ENCODE measurements around the gene NPAS3.

Gene NPAS3

GRCh38 chr14:33740531-33740930 is 801.9 kb downstream of the NPAS3 start:
- H3K79me2 ChIP-seq (ENCODE audit: low read length): no peaks in the 10 kb centered on the region
- H3K4me1 ChIP-seq (ENCODE audit: low read length): no peaks in the 10 kb centered on the region
- no peaks in the 10 kb centered on the region for H3K27me3 ChIP-seq (ENCODE audit: low read depth, low read length)
- no peaks in the 10 kb centered on the region for H3K36me3 ChIP-seq (replicated peaks; ENCODE audit: low read depth, low read length)
- no peak overlapping the region for H3K27ac ChIP-seq (ENCODE audit: low read length)
- no peaks in the 10 kb centered on the region; the same call in 1 of the 2 replicates for H3K9me3 ChIP-seq (ENCODE audit: insufficient read depth, low read length)
- no peak overlapping the region for H3K9ac ChIP-seq (ENCODE audit: low read length)
- TF ChIP-seq, protein P1, sequence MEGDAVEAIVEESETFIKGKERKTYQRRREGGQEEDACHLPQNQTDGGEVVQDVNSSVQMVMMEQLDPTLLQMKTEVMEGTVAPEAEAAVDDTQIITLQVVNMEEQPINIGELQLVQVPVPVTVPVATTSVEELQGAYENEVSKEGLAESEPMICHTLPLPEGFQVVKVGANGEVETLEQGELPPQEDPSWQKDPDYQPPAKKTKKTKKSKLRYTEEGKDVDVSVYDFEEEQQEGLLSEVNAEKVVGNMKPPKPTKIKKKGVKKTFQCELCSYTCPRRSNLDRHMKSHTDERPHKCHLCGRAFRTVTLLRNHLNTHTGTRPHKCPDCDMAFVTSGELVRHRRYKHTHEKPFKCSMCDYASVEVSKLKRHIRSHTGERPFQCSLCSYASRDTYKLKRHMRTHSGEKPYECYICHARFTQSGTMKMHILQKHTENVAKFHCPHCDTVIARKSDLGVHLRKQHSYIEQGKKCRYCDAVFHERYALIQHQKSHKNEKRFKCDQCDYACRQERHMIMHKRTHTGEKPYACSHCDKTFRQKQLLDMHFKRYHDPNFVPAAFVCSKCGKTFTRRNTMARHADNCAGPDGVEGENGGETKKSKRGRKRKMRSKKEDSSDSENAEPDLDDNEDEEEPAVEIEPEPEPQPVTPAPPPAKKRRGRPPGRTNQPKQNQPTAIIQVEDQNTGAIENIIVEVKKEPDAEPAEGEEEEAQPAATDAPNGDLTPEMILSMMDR (IDR thresholded peaks at IDR 0.05; ENCODE audit: low read depth, low read length): no peak
- no peak for TF ChIP-seq EZH2phosphoT487 (IDR thresholded peaks at IDR 0.05; ENCODE audit: low read depth)
- no peak overlapping the region for H2AFZ ChIP-seq (ENCODE audit: low read depth, low read length)
- no peak overlapping the region for H3K4me2 ChIP-seq (ENCODE audit: low read length)
- no peaks in the 10 kb centered on the region for H4K20me1 ChIP-seq (ENCODE audit: insufficient read depth, low read length)
- no peak overlapping the region for H3K4me3 ChIP-seq (ENCODE audit: low read length)

DNA sequence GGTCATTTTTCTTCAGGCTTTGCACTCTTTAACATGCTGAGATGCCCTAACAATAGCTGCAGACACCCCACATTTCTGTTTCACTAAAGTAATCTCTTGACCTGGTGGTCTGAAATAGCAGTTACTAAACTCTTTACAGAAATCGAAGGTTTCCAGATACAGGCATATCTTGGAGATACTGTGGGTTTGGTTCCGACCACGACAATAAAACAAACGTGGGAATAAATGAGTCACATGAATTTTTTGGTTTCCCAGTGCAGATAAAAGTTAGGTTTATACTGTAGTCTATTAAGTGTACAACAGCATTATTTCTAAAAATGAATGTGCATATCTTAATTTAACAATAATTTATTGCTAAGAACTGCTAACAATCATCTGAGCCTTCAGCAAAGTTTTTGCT is 803.5 kb downstream of the NPAS3 start:
- no peak overlapping the region for H3K4me3 ChIP-seq (ENCODE audit: low read length)
- H2AFZ ChIP-seq (ENCODE audit: low read depth, low read length): no peak overlapping the region
- TF ChIP-seq EZH2phosphoT487 (IDR thresholded peaks at IDR 0.05; ENCODE audit: low read depth): no peak
- TF ChIP-seq, protein P1 (IDR thresholded peaks at IDR 0.05; ENCODE audit: low read depth, low read length): no peak
- H3K4me2 ChIP-seq (ENCODE audit: low read length): no peak overlapping the region
- no peak overlapping the region for H3K27ac ChIP-seq (ENCODE audit: low read length)
- no peaks in the 10 kb centered on the region for H3K36me3 ChIP-seq (replicated peaks; ENCODE audit: low read depth, low read length)
- no peaks in the 10 kb centered on the region for H4K20me1 ChIP-seq (ENCODE audit: insufficient read depth, low read length)
- no peaks in the 10 kb centered on the region; the same call in 1 of the 2 replicates for H3K9me3 ChIP-seq (ENCODE audit: insufficient read depth, low read length)
- no peak overlapping the region for H3K9ac ChIP-seq (ENCODE audit: low read length)
- no peaks in the 10 kb centered on the region for H3K79me2 ChIP-seq (ENCODE audit: low read length)
- no peaks in the 10 kb centered on the region for H3K27me3 ChIP-seq (ENCODE audit: low read depth, low read length)
- H3K4me1 ChIP-seq (ENCODE audit: low read length): no peaks in the 10 kb centered on the region

DNA sequence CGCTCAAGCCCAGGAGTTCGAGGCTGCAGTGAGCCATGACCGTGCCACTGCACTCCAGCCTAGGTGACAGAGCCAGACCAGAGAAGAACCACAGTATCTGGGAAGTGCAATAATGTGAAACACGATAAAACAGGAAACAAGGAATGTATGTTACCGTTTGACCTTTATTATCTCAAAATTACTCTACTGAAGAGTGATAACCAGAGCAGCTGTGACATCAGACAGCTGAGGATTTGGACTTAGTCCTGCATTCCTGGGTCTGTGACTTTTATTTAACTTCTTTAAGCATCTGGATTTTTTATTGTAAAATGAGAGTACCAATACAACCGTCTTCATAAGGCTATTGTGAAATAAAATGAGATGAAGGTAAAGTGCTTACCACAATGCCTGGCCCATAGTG is 806.5 kb downstream of the NPAS3 start:
- Histone ChIP-seq H4K20me1 (ENCODE audit: insufficient read depth, low read length) (no peaks in the 10 kb centered on the region), H3K9me3 (ENCODE audit: insufficient read depth, low read length) (no peaks in the 10 kb centered on the region; the same call in 1 of the 2 replicates), H3K27me3 (ENCODE audit: low read depth, low read length) (no peaks in the 10 kb centered on the region), H3K79me2 (ENCODE audit: low read length) (no peaks in the 10 kb centered on the region), H3K36me3 (replicated peaks; ENCODE audit: low read depth, low read length) (no peaks in the 10 kb centered on the region), H3K4me2 (ENCODE audit: low read length) (no peak overlapping the region), H3K4me3 (ENCODE audit: low read length) (no peak overlapping the region), H3K9ac (ENCODE audit: low read length) (no peak overlapping the region), H3K27ac (ENCODE audit: low read length) (no peak overlapping the region), H3K4me1 (ENCODE audit: low read length) (no peaks in the 10 kb centered on the region), H2AFZ (ENCODE audit: low read depth, low read length) (no peak overlapping the region)
- TF ChIP-seq, protein P1 (IDR thresholded peaks at IDR 0.05; ENCODE audit: low read depth, low read length): no peak
- no peak for TF ChIP-seq EZH2phosphoT487 (IDR thresholded peaks at IDR 0.05; ENCODE audit: low read depth)

DNA sequence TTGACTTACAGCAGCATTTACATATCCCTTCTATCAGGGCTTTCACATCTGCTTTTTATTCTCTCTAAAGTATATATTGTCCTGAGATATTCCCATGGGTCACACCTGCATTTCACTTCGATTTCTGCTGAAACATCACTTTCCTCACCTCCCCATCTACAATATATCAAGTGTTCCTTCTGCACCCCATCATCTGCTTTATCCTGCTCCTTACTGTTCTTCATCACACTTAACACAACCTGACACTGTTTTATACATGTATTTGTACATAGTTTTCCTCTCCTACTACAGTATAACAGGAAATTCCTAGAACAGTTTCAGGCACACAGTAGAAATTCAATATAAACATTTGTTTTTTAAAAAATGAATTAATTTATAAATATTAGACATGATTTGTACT is 809.1 kb downstream of the NPAS3 start:
- H3K4me1 ChIP-seq (ENCODE audit: low read length): no peaks in the 10 kb centered on the region
- no peak overlapping the region for H3K27ac ChIP-seq (ENCODE audit: low read length)
- TF ChIP-seq EZH2phosphoT487 (IDR thresholded peaks at IDR 0.05; ENCODE audit: low read depth): no peak
- TF ChIP-seq, protein P1 (IDR thresholded peaks at IDR 0.05; ENCODE audit: low read depth, low read length): no peak
- H3K9ac ChIP-seq (ENCODE audit: low read length): no peak overlapping the region
- no peaks in the 10 kb centered on the region for H4K20me1 ChIP-seq (ENCODE audit: insufficient read depth, low read length)
- no peak overlapping the region for H3K4me2 ChIP-seq (ENCODE audit: low read length)
- H2AFZ ChIP-seq (ENCODE audit: low read depth, low read length): no peak overlapping the region
- H3K27me3 ChIP-seq (ENCODE audit: low read depth, low read length): 0 out of 2 replicates have a peak, but pooled peaks cover 8% of the 10 kb centered on the region
- H3K9me3 ChIP-seq (ENCODE audit: insufficient read depth, low read length): no peaks in the 10 kb centered on the region; the same call in 1 of the 2 replicates
- no peaks in the 10 kb centered on the region for H3K79me2 ChIP-seq (ENCODE audit: low read length)
- no peak overlapping the region for H3K4me3 ChIP-seq (ENCODE audit: low read length)
- no peaks in the 10 kb centered on the region for H3K36me3 ChIP-seq (replicated peaks; ENCODE audit: low read depth, low read length)

All from OCI-LY3 (cell line).